GM18517 (cell line): Measurements from ENCODE around the gene CIAPIN1.

Source experiments
- ATAC-seq: cut with Tn5 transposase; IDR thresholded peaks from one replicate; pipeline ENCODE4 v1.9.1; 2021; ENCODE audit warnings: mild to moderate bottlenecking, moderate library complexity; ENCODE audit not compliant: unreplicated experiment

The CIAPIN1 gene

DNA sequence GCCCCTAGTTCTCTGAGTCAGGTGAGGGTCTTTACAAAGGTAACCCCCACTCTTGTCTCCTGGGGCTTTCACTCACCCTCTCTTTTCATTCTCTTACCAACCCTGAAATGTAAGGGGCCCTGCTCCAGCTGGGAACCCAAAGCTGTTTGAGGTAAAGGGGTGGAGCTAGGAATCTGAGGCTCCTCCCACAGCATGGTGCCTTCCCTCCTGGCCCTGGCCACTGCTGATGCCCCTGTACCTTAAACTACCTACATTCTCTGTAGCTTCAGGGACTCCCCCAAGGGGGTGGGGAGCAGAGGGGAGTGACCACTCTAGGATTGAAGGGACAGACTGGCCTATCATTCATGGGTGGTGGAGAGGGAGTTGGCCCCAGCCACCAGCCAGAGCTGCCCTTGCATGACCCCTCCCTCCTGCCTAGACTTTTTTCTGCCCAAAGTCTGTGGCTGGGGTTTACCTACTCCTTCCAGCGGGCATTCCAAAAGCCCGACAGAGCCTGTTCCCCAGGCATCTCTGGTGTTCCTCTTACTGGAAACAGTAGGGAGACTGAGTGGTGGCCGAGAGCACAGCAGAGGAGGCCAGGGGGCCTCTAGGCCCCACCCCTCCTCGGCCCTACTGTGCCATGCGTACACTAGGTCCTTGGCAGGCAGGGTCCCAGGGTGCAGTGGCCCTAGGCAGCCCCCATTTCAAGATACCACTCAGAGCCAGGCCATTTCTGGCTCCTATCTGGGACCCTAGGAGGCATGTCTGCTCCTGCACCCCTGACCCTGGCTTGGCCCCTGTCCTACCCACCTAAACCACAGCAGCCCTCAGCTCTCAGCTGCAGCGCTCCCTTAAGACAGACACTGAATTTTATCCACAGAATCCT lies 29.6 kb upstream of the CIAPIN1 start:
- no peak for ATAC-seq

GRCh38 chr16:57475711-57476339 lies 28.6 kb upstream of the CIAPIN1 start:
- peak; percentile 64 for ATAC-seq

GRCh38 chr16:57474671-57475661 lies 27.8 kb upstream of the CIAPIN1 start:
- ATAC-seq = no peak

GRCh38 chr16:57473906-57474305 lies 26.7 kb upstream of the CIAPIN1 start:
- no peak for ATAC-seq

- ATAC-seq = no peak
These were observed 26.1 kb upstream of the CIAPIN1 start for GRCh38 chr16:57473176-57473840.

DNA sequence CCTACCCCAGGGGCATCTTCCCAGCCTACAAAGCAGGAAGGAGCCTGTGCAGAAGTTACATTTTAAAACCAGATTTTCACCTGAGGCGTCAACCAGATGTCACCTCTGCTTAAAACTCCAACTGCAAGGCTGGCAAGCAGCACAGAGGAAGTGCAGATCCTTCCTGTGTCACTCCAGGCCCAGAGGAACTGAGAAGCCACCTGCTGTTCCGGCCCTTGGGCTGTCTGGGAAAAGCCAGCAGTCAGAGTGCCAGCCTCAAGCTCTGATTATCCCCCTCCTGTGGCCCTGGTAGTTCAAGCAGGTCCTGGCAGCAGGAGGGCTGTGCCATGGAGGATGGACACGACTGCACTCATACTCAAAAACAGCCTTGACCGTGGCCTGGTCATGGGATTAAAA lies 25.5 kb upstream of the CIAPIN1 start:
- ATAC-seq = no peak

GRCh38 chr16:57471852-57472664 lies 24.9 kb upstream of the CIAPIN1 start:
- ATAC-seq = no peak

DNA sequence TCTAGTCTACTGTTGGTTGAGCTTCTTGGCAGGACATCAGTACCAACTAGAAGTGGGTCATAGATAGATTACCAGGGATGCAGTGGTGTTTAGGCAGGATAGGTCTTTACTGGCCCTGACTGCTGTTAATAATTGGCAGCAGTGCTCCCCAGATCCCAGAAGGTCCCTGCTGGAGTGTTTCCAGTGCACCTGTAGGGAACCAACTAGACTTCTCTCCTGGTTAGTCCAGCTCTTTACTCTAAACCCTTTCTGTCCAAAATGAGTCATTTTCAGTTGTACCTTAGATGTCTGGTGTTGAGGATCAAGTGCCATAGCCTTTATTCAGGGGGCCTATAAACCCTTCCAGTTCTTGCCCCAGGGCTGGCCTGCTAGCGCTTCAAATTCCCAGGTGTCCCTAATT lies 24.0 kb upstream of the CIAPIN1 start:
- ATAC-seq = no peak

DNA sequence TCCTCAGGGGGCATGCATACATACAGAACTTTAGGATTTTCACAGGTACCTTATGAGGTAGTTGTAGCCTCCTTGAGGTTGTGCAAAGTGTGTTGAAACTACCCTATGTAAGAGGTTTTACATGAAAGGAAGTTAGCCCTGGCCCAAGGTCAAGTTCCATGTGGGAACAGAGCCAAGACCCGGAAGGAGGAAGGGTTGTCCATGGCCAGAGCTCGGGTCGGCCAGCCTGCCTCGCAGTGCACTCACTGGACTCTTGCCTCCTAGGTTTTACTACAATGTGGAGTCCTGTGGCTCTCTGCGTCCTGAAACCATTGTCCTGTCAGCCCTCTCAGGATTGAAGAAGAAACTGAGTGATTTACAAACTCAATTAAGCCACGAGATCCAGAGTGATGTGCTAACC lies 23.5 kb upstream of the CIAPIN1 start:
- ATAC-seq = no peak

DNA sequence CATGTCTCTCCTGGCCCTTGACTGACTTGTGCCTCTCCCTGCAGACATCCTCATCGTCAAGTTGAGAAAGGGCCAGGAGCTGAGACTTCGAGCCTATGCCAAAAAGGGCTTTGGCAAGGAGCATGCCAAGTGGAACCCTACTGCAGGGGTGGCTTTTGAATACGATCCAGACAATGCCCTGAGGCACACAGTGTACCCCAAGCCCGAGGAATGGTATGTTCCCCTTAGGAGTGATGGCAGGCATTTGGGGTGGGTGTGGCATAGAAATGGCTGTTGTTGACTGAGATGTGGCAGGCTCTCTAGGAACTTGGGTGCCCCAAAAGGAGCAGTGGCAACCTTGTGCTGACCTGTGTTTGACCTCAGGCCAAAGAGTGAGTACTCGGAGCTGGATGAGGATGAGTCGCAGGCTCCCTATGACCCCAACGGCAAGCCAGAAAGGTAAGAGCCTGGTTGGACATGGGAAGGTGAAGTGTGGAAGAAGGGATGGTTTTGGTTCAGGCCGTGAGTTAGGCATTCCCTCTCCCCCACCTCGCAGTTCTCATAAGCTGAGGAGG lies 22.8 kb upstream of the CIAPIN1 start:
- ATAC-seq = no peak

DNA sequence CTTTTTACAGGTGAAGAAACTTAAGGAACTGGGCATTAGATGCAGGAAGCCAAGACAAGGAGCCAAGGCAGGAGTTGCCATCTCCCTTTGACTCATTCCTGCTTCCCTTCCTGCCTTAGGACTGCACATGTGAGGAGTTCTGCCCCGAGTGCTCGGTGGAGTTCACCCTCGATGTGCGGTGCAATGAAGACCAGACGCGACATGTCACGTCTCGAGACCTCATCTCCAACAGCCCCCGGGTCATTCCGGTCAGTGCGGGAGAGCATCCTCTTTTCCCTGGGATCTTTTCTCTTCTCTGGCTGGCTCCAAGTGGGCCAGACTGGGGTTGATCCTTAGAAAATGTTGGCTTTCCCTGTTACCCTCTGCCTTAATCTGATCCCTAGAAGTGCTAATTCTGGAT lies 21.9 kb upstream of the CIAPIN1 start:
- no peak for ATAC-seq

DNA sequence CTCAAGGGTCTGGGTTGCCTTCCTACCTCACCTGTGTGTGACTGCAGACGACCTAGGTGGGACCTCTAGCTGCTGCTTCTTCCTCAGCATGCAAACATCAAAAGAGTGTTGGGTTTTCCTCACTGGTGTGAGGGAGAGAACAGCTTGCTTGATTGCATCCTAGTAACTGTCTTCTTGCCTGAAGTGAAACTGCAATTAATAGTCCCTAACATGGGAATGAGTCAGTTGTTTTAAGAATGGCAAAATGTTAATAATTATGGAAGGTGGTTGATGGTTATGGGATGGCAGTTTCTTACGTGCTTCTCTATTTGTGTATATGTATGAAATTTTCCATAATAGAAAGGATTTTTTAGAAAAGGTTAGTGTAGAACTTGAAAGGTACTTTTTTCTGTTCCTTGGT lies 21.2 kb upstream of the CIAPIN1 start:
- ATAC-seq = no peak

DNA sequence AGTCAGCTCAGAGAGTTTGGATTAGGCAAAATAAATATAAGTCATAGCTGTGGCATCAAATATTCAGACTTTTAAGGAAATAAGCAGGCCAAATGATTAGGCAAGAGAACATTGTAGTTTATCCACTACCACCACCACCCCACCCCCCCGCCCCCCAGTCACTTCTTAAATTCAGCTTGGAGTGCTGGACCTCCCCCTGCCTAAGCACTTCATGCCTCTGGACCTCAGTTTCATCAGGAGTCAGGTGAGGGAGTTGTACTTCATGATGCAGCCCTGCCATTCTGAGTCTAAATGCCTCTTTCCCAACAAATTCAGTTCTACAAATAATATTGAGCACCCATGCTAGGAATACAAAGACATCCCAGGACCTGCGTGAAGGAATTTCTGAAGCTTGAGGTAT lies 17.3 kb upstream of the CIAPIN1 start:
- ATAC-seq = no peak

DNA sequence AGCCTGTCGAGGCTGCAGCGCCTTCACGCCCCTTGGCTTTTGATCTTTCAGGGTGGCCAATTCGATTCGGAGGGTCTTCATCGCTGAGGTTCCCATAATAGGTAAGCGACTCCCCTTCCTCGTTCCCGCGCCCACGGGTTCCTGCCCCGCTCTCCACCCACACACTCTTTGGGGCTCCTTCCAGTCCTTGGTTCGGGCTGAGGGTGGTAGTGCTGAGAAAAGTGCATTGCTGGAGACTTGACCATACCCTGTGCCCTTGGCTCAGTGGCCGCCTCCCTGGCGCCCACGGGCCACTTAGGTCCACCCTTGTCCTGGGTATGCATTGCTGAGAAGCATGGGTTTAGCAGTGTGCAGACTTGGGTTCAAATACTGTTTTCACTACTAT lies 15.8 kb upstream of the CIAPIN1 start:
- ATAC-seq = no peak

GRCh38 chr16:57462209-57462977 lies 15.2 kb upstream of the CIAPIN1 start, which contains the start of gene POLR2C:
Gene POLR2C (plus strand): TSS chr16:57462679. CDS start chr16:57462725, 46 bp downstream.
- peak; percentile 82 for ATAC-seq

DNA sequence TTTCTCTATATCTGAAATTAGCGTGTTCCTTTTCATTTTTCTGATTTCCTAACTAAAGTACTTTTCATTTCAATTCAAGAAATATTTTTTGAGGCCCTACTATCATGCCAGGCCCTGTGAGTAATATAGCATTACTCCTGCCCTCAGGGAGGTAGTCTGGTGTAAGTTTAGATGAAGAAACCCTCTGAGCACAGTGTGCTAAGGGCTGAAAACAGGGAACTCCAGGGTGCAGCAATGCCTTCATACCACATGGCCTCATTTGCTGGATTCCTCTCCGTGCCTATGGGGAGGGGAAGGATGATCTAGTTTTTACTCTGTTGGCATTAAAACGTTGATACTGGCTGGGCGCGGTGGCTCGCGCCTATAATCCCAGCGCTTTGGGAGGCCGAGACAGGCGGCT lies 4.8 kb upstream of the CIAPIN1 start:
- ATAC-seq = no peak

DNA sequence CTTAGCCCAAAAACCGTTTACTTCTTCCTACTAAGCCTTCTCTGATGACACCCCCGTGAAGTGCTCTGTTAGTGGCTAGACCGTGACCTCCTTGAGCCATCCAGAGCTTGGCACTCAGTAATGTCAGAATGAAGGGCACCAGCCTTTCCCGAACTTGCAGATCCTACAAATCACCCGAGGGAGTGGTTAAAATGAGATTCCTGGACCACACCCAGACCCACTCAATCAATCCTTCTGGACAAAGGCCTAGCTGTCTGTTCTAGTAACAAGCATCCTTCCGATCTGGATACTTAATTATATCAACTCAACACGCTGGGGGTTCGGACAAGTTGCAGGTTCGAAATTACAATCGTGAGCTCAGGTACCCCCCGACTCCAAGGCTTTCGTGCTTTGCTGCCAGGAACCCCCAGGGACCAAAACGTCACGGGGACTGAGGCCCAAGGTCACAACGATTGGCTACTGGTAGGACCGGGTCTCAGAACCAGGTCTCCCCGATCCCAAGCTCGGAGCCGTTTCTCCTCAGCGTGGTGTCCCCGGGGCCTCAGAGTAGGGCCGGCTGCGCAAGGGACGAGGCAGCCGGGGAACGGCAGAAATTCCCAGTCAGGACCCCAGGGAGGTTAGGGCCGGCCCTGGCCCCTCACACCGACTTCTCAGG lies 527 bp downstream of the CIAPIN1 start:
- ATAC-seq = peak; percentile 20

- no peak for ATAC-seq
These were observed 1.7 kb downstream of the CIAPIN1 start for GRCh38 chr16:57445510-57445909.
